D721Med (cell line): ENCODE results near the gene NRG2.

ENCODE experiments used
- DNase-seq: peaks from one replicate; pipeline ENCODE4 v3.0.0; 2011; ENCODE audit warnings: low spot score; ENCODE audit not compliant: insufficient read length
- FAIRE-seq: peaks from 2 replicates; lab custom pipeline; 2011; peaks lifted over from hg19 to GRCh38; lab: Jason Lieb, UNC
- CTCF ChIP-seq: IDR thresholded peaks from 2 replicates; pipeline ENCODE4 v1.5.1; 2012; ENCODE audit warnings: mild to moderate bottlenecking, control low read depth; ENCODE audit not compliant: insufficient read depth; ENCODE audit errors: missing control alignments

Gene NRG2

GRCh38 chr5:139812836-139813805, 230.0 kb downstream of the NRG2 start:
- no peak for FAIRE-seq
- no peak for TF ChIP-seq CTCF
- DNase-seq = no peak

- no peak for TF ChIP-seq CTCF
- FAIRE-seq = no peak
- DNase-seq = no peak
Measured at GRCh38 chr5:139812323-139812722, 230.8 kb downstream of the NRG2 start.

- no peak for TF ChIP-seq CTCF
- no peak for DNase-seq
- no peak for FAIRE-seq
Measured at GRCh38 chr5:139811274-139811607, 231.9 kb downstream of the NRG2 start.

- FAIRE-seq = no peak
- no peak for DNase-seq
- no peak for TF ChIP-seq CTCF
Measured at GRCh38 chr5:139810341-139811273, 232.5 kb downstream of the NRG2 start.

- no peak for FAIRE-seq
- no peak for DNase-seq
- TF ChIP-seq CTCF = no peak
Measured at GRCh38 chr5:139809331-139809810, 233.7 kb downstream of the NRG2 start.

- no peak for DNase-seq
- no peak for TF ChIP-seq CTCF
- FAIRE-seq = no peak
Measured at GRCh38 chr5:139808481-139809330, 234.4 kb downstream of the NRG2 start.
